ENCODE data around the gene RABL6. TPM values are rescaled to one million over a fixed set of nuclear protein-coding genes. Genes with fewer than 3 reads are reported as not detected.
"Not testable (repeated sequence)": the region's sequence is repeated elsewhere in the genome, so short reads cannot be mapped to it uniquely, and the experiment has no call there.

RABL6 gene
- total and polyA plus RNA-seq, 3 donors from 2014 or later: 69.1 to 103 (median 95.1) TPM

GRCh38 chr9:136799854-136800657 lies 7.7 kb upstream of the RABL6 start:
- 0% methylated on average over 1 to 29 of the region's 63 CpGs for WGBS, 2 donors
- intact Hi-C loops (cut with DNase I; ENCODE audit: low total_unique reads): no loop called here
- TF ChIP-seq POLR2A (IDR thresholded peaks at IDR 0.05) (no peak), CTCF (IDR thresholded peaks at IDR 0.05) (no peak)
- no peaks in the 10 kb centered on the region for H3K9me3 ChIP-seq
- peaks cover 43% of the 10 kb centered on the region for H3K4me1 ChIP-seq
- peak; percentile 95 for DNase-seq
- peak overlapping the region; percentile 43 to 55 for H3K4me3 ChIP-seq
- no peaks in the 10 kb centered on the region for H3K36me3 ChIP-seq (ENCODE audit: low read depth, missing control alignments)
- H3K27ac ChIP-seq: peak overlapping the region in 1 of 2 donors; percentile 44
- no peaks in the 10 kb centered on the region for H3K27me3 ChIP-seq

- Histone ChIP-seq H3K4me1 (peaks cover 31% of the 10 kb centered on the region), H3K27me3 (no peaks in the 10 kb centered on the region), H3K36me3 (ENCODE audit: low read depth, missing control alignments) (no peaks in the 10 kb centered on the region), H3K4me3 (no peak overlapping the region), H3K27ac (no peak overlapping the region), H3K9me3 (no peaks in the 10 kb centered on the region)
- no peak for DNase-seq
- no peak for TF ChIP-seq POLR2A (IDR thresholded peaks at IDR 0.05)
- TF ChIP-seq CTCF (IDR thresholded peaks at IDR 0.05): no peak
- intact Hi-C loops (cut with DNase I; ENCODE audit: low total_unique reads): no loop called here
- WGBS, 2 donors: 86% methylated on average over 6 of the region's 6 CpGs
Measured at GRCh38 chr9:136802321-136802720, 5.4 kb upstream of the RABL6 start.

GRCh38 chr9:136803009-136803550 lies 4.7 kb upstream of the RABL6 start:
- H3K4me3 ChIP-seq; intact Hi-C loops (cut with DNase I; ENCODE audit: low total_unique reads); H3K27ac ChIP-seq; DNase-seq; H3K27me3 ChIP-seq; H3K9me3 ChIP-seq; H3K36me3 ChIP-seq (ENCODE audit: low read depth, missing control alignments): not testable (repeated sequence)
- peaks cover 24% of the 10 kb centered on the region for H3K4me1 ChIP-seq
- WGBS, 2 donors: 93% methylated on average over 2 to 6 of the region's 9 CpGs

- Histone ChIP-seq H3K4me1 (peaks cover 17% of the 10 kb centered on the region), H3K36me3 (ENCODE audit: low read depth, missing control alignments) (no peaks in the 10 kb centered on the region), H3K27me3 (no peaks in the 10 kb centered on the region), H3K27ac (no peak overlapping the region), H3K9me3 (no peaks in the 10 kb centered on the region), H3K4me3 (no peak overlapping the region)
- intact Hi-C loops (cut with DNase I; ENCODE audit: low total_unique reads): no loop called here
- TF ChIP-seq CTCF (IDR thresholded peaks at IDR 0.05): no peak
- no peak for TF ChIP-seq POLR2A (IDR thresholded peaks at IDR 0.05)
- DNase-seq: no peak
- WGBS, 2 donors: 96 to 98% methylated on average over 22 of the region's 22 CpGs
Measured at GRCh38 chr9:136803551-136804508, 3.9 kb upstream of the RABL6 start.
